ENCODE measurements around the gene TAF6.
A peak's percentile ranks its signal among the peaks of the same experiment; 100 is the strongest.

TAF6 gene

GRCh38 chr7:100122067-100122466, 2.9 kb upstream of the TAF6 start:
- Histone ChIP-seq H3K4me3 (ENCODE audit: low read depth in 1 of 2, low read length in 2 of 2) (peak overlapping the region in 1 of 2 donors; percentile 13), H3K9me3 (ENCODE audit: control insufficient read depth in 1 of 2, low read length in 2 of 2) (no peaks in the 10 kb centered on the region), H3K27ac (ENCODE audit: low read depth, low read length) (no peak overlapping the region), H3K9ac (ENCODE audit: low read depth in 1 of 2, low read length in 2 of 2) (no peak overlapping the region), H3K4me1 (ENCODE audit: control insufficient read depth in 1 of 2, insufficient read depth in 2 of 2, low read length in 2 of 2) (peaks cover 43 to 44% of the 10 kb centered on the region in 2 donors), H3K27me3 (ENCODE audit: control insufficient read depth in 1 of 2, insufficient read depth in 2 of 2, low read length in 2 of 2) (no peaks in the 10 kb centered on the region), H3K36me3 (ENCODE audit: control insufficient read depth in 1 of 2, insufficient read depth in 2 of 2, low read length in 2 of 2) (no peaks in the 10 kb centered on the region)

DNA sequence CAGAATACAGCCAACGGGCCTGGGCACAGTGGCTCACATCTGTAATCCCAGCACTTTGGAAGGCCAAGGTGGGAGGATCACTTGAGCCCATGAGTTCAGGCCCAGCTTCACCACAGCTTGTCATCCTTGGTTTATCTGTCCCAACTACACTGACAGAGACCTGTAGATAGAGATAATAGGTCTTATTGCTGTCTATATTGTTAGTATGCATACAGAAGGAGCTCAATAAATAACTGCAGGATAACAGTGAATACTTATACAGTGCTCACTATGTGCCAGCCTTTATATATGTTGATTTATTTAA, 1.5 kb upstream of the TAF6 start:
- Histone ChIP-seq H3K4me1 (ENCODE audit: control insufficient read depth in 1 of 2, insufficient read depth in 2 of 2, low read length in 2 of 2) (peaks cover 43 to 44% of the 10 kb centered on the region in 2 donors), H3K27me3 (ENCODE audit: control insufficient read depth in 1 of 2, insufficient read depth in 2 of 2, low read length in 2 of 2) (no peaks in the 10 kb centered on the region), H3K9ac (ENCODE audit: low read depth in 1 of 2, low read length in 2 of 2) (peak overlapping the region; percentile 1 to 64), H3K9me3 (ENCODE audit: control insufficient read depth in 1 of 2, low read length in 2 of 2) (no peaks in the 10 kb centered on the region), H3K4me3 (ENCODE audit: low read depth in 1 of 2, low read length in 2 of 2) (peak overlapping the region; percentile 95 to 98), H3K36me3 (ENCODE audit: control insufficient read depth in 1 of 2, insufficient read depth in 2 of 2, low read length in 2 of 2) (no peaks in the 10 kb centered on the region), H3K27ac (ENCODE audit: low read depth, low read length) (no peak overlapping the region)

DNA sequence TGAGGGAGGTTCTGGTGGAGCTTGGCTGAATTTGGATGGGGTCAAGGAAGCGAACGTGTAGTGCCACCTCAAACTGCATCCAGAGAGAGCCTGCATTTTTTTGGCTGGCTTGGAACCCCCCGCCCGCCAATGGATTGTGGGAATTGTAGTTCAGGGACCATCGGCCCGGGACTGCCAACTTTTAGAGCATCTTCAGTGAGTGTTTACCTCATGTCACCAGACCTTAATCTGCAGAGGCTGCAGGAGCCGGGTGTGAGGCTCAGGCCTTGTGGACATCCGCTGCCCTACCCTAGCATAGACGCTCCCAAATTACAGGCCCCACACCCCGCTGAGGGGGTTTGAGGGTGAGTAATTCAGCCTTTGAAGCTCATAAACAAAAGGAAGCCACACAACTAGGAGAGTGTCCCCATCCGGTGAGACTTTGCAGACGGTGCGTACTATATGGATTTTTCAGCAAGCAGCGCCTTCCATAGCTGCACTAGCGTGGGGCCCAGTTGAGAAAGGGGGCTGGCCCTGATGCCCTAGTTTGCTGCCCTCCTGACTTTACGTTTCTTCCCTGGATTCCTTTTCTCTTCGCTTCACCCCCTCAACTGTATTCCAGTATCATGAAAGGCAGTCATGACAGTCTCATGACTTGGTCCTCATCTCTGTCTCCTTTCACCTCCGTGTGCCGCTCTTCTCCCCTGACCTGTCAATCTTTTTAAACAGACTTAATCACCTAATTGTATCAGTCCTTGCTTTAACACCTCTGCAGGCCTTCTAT, 993 bp upstream of the TAF6 start:
- Histone ChIP-seq H3K4me3 (ENCODE audit: low read depth in 1 of 2, low read length in 2 of 2) (peak overlapping the region; percentile 95 to 98), H3K4me1 (ENCODE audit: control insufficient read depth in 1 of 2, insufficient read depth in 2 of 2, low read length in 2 of 2) (peaks cover 39% of the 10 kb centered on the region in 2 donors), H3K9ac (ENCODE audit: low read depth in 1 of 2, low read length in 2 of 2) (peak overlapping the region; percentile 45 to 64)

GRCh38 chr7:100118388-100119071, 628 bp downstream of the TAF6 start:
- H3K36me3 ChIP-seq (ENCODE audit: control insufficient read depth in 1 of 2, insufficient read depth in 2 of 2, low read length in 2 of 2) = peaks cover 0 to 6% of the 10 kb centered on the region in 2 donors
- peak overlapping the region; percentile 95 to 98 for H3K4me3 ChIP-seq (ENCODE audit: low read depth in 1 of 2, low read length in 2 of 2)
- no peaks in the 10 kb centered on the region for H3K9me3 ChIP-seq (ENCODE audit: control insufficient read depth in 1 of 2, low read length in 2 of 2)
- peaks cover 28% of the 10 kb centered on the region in 2 donors for H3K4me1 ChIP-seq (ENCODE audit: control insufficient read depth in 1 of 2, insufficient read depth in 2 of 2, low read length in 2 of 2)
- no peak overlapping the region for H3K27ac ChIP-seq (ENCODE audit: low read depth, low read length)
- no peaks in the 10 kb centered on the region for H3K27me3 ChIP-seq (ENCODE audit: control insufficient read depth in 1 of 2, insufficient read depth in 2 of 2, low read length in 2 of 2)
- H3K9ac ChIP-seq (ENCODE audit: low read depth in 1 of 2, low read length in 2 of 2) = peak overlapping the region; percentile 45 to 64

More for the DNA sequence above, 993 bp upstream of the TAF6 start:
- Histone ChIP-seq H3K27me3 (ENCODE audit: control insufficient read depth in 1 of 2, insufficient read depth in 2 of 2, low read length in 2 of 2) (no peaks in the 10 kb centered on the region), H3K36me3 (ENCODE audit: control insufficient read depth in 1 of 2, insufficient read depth in 2 of 2, low read length in 2 of 2) (no peaks in the 10 kb centered on the region), H3K27ac (ENCODE audit: low read depth, low read length) (no peak overlapping the region), H3K9me3 (ENCODE audit: control insufficient read depth in 1 of 2, low read length in 2 of 2) (no peaks in the 10 kb centered on the region)

- Histone ChIP-seq H3K4me1 (ENCODE audit: control insufficient read depth in 1 of 2, insufficient read depth in 2 of 2, low read length in 2 of 2) (peaks cover 10 to 15% of the 10 kb centered on the region in 2 donors), H3K9me3 (ENCODE audit: control insufficient read depth in 1 of 2, low read length in 2 of 2) (no peaks in the 10 kb centered on the region), H3K27me3 (ENCODE audit: control insufficient read depth in 1 of 2, insufficient read depth in 2 of 2, low read length in 2 of 2) (no peaks in the 10 kb centered on the region), H3K36me3 (ENCODE audit: control insufficient read depth in 1 of 2, insufficient read depth in 2 of 2, low read length in 2 of 2) (peaks cover 1 to 32% of the 10 kb centered on the region in 2 donors), H3K4me3 (ENCODE audit: low read depth in 1 of 2, low read length in 2 of 2) (no peak overlapping the region), H3K9ac (ENCODE audit: low read depth in 1 of 2, low read length in 2 of 2) (no peak overlapping the region), H3K27ac (ENCODE audit: low read depth, low read length) (no peak overlapping the region)
These were observed 4.1 kb downstream of the TAF6 start for GRCh38 chr7:100115026-100115425.

GRCh38 chr7:100111914-100112313, 7.2 kb downstream of the TAF6 start:
- Histone ChIP-seq H3K4me1 (ENCODE audit: control insufficient read depth in 1 of 2, insufficient read depth in 2 of 2, low read length in 2 of 2) (no peaks in the 10 kb centered on the region), H3K4me3 (ENCODE audit: low read depth in 1 of 2, low read length in 2 of 2) (no peak overlapping the region), H3K27me3 (ENCODE audit: control insufficient read depth in 1 of 2, insufficient read depth in 2 of 2, low read length in 2 of 2) (no peaks in the 10 kb centered on the region), H3K9ac (ENCODE audit: low read depth in 1 of 2, low read length in 2 of 2) (no peak overlapping the region), H3K36me3 (ENCODE audit: control insufficient read depth in 1 of 2, insufficient read depth in 2 of 2, low read length in 2 of 2) (peaks cover 5 to 60% of the 10 kb centered on the region in 2 donors), H3K9me3 (ENCODE audit: control insufficient read depth in 1 of 2, low read length in 2 of 2) (no peaks in the 10 kb centered on the region), H3K27ac (ENCODE audit: low read depth, low read length) (no peak overlapping the region)

- Histone ChIP-seq H3K9ac (ENCODE audit: low read depth in 1 of 2, low read length in 2 of 2) (no peak overlapping the region), H3K27ac (ENCODE audit: low read depth, low read length) (no peak overlapping the region), H3K36me3 (ENCODE audit: control insufficient read depth in 1 of 2, insufficient read depth in 2 of 2, low read length in 2 of 2) (peaks cover 6 to 66% of the 10 kb centered on the region in 2 donors), H3K4me3 (ENCODE audit: low read depth in 1 of 2, low read length in 2 of 2) (no peak overlapping the region), H3K4me1 (ENCODE audit: control insufficient read depth in 1 of 2, insufficient read depth in 2 of 2, low read length in 2 of 2) (no peaks in the 10 kb centered on the region), H3K9me3 (ENCODE audit: control insufficient read depth in 1 of 2, low read length in 2 of 2) (no peaks in the 10 kb centered on the region), H3K27me3 (ENCODE audit: control insufficient read depth in 1 of 2, insufficient read depth in 2 of 2, low read length in 2 of 2) (no peaks in the 10 kb centered on the region)
These were observed 8.0 kb downstream of the TAF6 start for GRCh38 chr7:100111156-100111555.

DNA sequence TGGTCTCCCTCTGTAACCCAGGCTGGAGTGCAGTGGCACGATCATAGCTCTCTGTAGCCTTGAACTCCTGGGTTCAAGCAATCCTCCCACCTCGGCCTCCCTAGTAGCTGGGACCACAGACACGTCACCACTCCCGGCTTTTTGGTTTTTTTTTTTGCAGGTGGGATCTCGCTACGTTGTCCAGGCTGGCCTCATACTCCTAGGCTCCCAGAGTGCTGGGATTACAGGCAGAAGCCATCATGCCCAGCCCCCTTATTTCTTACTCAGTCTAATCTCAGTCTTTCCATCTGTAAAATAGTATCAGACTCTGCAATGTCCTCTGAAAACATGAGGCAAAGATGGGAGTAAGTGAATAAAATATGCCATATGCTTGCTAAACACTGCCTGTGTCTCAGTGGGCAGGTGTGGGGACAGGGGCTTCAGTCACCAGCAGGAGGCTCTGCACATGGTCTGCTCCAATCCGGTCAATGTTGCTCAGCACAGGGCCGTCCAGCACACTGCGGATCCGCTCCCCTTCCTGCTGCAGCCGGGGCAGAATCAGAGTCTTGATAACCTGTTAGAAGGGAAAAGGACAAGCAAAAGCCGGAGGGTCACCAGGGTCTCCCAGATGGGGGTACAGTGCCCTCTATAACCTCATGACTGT, 9.5 kb downstream of the TAF6 start:
- Histone ChIP-seq H3K9me3 (ENCODE audit: control insufficient read depth in 1 of 2, low read length in 2 of 2) (no peaks in the 10 kb centered on the region), H3K4me1 (ENCODE audit: control insufficient read depth in 1 of 2, insufficient read depth in 2 of 2, low read length in 2 of 2) (no peaks in the 10 kb centered on the region), H3K36me3 (ENCODE audit: control insufficient read depth in 1 of 2, insufficient read depth in 2 of 2, low read length in 2 of 2) (peaks cover 9 to 81% of the 10 kb centered on the region in 2 donors), H3K27ac (ENCODE audit: low read depth, low read length) (no peak overlapping the region), H3K9ac (ENCODE audit: low read depth in 1 of 2, low read length in 2 of 2) (no peak overlapping the region), H3K27me3 (ENCODE audit: control insufficient read depth in 1 of 2, insufficient read depth in 2 of 2, low read length in 2 of 2) (no peaks in the 10 kb centered on the region), H3K4me3 (ENCODE audit: low read depth in 1 of 2, low read length in 2 of 2) (no peak overlapping the region)

DNA sequence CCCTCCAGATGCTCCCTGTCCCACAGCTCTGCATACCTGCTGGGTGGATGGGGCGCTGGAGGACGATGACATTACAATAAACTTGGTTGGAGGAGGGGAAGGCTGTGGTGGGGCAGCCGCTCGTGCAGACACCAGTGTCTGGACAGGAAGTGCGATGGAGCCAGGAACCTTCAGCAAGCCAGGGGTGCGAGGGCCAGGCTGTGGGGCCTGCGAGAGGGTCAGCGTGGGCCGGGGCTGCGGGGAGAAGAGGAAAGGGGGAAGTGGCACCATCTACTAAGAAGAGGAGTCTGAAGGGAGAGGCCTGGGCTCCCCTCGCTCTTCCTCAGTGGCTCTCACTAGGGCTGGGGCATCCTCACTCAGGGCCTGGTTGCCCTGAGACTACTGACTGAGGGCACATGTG, 11.3 kb downstream of the TAF6 start:
- Histone ChIP-seq H3K27me3 (ENCODE audit: control insufficient read depth in 1 of 2, insufficient read depth in 2 of 2, low read length in 2 of 2) (no peaks in the 10 kb centered on the region), H3K4me1 (ENCODE audit: control insufficient read depth in 1 of 2, insufficient read depth in 2 of 2, low read length in 2 of 2) (no peaks in the 10 kb centered on the region), H3K9me3 (ENCODE audit: control insufficient read depth in 1 of 2, low read length in 2 of 2) (no peaks in the 10 kb centered on the region), H3K9ac (ENCODE audit: low read depth in 1 of 2, low read length in 2 of 2) (no peak overlapping the region), H3K36me3 (ENCODE audit: control insufficient read depth in 1 of 2, insufficient read depth in 2 of 2, low read length in 2 of 2) (peaks cover 9 to 79% of the 10 kb centered on the region in 2 donors), H3K4me3 (ENCODE audit: low read depth in 1 of 2, low read length in 2 of 2) (no peak overlapping the region), H3K27ac (ENCODE audit: low read depth, low read length) (no peak overlapping the region)

DNA sequence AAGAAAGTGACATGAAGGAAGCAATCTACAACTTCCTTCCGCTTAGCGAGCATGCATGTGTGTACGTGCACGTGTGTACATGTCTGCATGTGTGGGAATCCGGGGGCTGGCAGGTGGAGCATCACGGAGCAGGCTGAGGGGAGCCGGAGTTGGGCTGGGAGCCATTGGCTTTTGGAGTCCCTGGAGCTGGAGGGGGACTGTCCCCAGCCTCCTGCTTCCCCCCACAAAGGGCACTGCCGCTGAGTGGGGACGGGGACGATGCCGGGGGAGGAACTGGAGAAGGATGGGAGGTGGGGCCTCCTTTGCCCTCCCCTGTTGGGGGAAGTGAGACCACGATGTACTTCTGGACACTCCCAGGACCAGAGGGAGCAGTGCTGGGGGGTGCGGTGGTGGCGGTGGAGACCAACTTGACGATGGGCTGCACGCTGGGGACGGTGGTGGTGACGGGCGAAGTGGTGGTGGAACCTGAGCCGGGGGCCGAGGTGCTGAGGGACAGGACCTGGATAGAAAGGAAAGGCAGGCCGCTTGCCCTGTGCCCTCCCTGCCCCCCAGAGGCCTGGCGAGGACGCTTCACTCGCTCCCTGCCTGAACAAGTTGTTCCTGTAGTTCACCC, 11.9 kb downstream of the TAF6 start:
- H3K27ac ChIP-seq (ENCODE audit: low read depth, low read length) = no peak overlapping the region

More for the DNA sequence above, 11.9 kb downstream of the TAF6 start:
- Histone ChIP-seq H3K9me3 (ENCODE audit: control insufficient read depth in 1 of 2, low read length in 2 of 2) (no peaks in the 10 kb centered on the region), H3K9ac (ENCODE audit: low read depth in 1 of 2, low read length in 2 of 2) (no peak overlapping the region), H3K36me3 (ENCODE audit: control insufficient read depth in 1 of 2, insufficient read depth in 2 of 2, low read length in 2 of 2) (peaks cover 9 to 75% of the 10 kb centered on the region in 2 donors), H3K4me3 (ENCODE audit: low read depth in 1 of 2, low read length in 2 of 2) (no peak overlapping the region), H3K27me3 (ENCODE audit: control insufficient read depth in 1 of 2, insufficient read depth in 2 of 2, low read length in 2 of 2) (no peaks in the 10 kb centered on the region), H3K4me1 (ENCODE audit: control insufficient read depth in 1 of 2, insufficient read depth in 2 of 2, low read length in 2 of 2) (peaks cover 5% of the 10 kb centered on the region in 2 donors)

Data from duodenal mucosa (tissue), 2 donors.